HG03135 (cell line): ENCODE data around the gene SNU13.
"Not testable (repeated sequence)": the region's sequence is repeated elsewhere in the genome, so short reads cannot be mapped to it uniquely, and the experiment has no call there.

ENCODE experiments used
- ATAC-seq: cut with Tn5 transposase; IDR thresholded peaks from one replicate; pipeline ENCODE4 v1.9.1; 2021; ENCODE audit warnings: mild to moderate bottlenecking, moderate library complexity; ENCODE audit not compliant: unreplicated experiment

SNU13 gene

DNA sequence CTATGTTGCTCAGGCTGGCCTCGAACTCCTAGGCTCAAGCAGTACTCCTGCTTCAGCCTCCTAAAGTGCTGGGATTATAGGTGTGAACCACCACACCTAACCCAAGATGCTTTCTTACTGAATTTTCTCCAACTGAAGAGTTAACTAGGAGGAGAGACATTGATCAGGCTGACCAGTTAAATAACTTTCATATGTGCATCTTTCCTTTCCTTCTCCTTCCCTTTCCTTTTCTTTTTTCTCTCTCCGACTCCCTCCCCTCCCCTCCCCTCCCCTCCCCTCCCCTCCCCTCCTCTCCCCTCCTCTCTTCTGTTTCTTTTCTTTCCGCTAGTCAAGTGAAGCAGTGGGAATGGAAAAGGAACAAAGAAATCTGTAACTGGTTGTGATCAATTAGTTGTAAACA is 40.9 kb downstream of the SNU13 start:
- ATAC-seq: no peak

DNA sequence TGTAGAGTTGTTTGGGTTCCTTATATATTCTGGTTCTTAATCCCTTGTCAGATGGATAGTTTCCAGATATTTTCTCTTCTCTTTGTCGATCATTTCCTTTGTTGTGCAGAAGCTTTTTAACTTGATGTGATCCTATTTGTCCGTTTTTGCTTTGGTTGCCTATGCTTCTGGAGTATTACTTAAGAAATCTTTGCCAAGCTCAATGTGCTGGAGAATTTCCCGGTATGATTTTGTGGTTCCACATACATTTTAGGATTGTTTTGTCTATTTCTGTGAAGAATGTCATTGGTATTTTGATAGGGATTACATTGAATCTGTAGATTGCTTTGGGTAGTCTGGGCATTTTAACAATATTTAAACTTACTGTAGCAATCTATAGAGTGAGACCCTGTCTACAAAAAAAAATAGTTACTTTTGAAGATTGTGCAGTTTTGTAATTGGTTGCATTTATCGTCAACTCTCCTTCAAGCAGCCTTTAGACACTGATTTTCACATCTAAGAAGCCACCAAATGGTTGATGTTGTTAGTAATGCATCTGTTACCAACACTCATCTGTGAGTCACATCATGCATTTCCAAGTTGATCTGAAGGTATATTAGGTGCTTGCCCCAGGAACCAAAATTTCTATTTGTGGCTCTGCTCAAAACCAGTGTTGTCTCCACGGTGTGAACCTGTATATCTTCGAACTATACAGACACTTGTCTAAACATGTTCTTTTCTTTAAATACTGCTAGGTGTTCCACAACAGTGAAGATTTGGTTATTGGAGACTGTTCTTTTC is 46.1 kb downstream of the SNU13 start:
- ATAC-seq: no peak

GRCh38 chr22:41641854-41642253 is 46.8 kb downstream of the SNU13 start:
- ATAC-seq: no peak

GRCh38 chr22:41638748-41639147 is 49.9 kb downstream of the SNU13 start:
- no peak for ATAC-seq

- no peak for ATAC-seq
Observed at GRCh38 chr22:41638124-41638523, 50.5 kb downstream of the SNU13 start.

- ATAC-seq: not testable (repeated sequence)
Observed at GRCh38 chr22:41637623-41638022, 51.0 kb downstream of the SNU13 start.

- no peak for ATAC-seq
Observed at GRCh38 chr22:41636467-41636866, 52.2 kb downstream of the SNU13 start.

DNA sequence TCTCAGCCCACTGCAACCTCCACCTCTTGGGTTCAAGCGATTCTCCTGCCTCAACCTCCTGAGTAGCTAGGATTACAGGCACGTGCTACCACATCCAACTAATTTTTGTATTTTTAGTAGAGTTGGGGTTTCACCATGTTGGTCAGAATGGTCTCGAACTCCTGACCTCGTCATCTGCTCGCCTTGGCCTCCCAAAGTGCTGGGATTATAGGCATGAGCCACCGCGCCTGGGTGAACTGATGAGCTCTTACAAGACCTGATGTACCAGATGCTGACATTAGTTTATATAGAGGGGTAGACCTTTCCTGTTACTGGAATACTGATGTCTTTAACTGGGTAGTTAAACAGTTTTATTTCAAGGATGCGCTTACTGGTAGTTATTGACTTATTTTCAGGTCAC is 54.1 kb downstream of the SNU13 start:
- ATAC-seq: not testable (repeated sequence)

DNA sequence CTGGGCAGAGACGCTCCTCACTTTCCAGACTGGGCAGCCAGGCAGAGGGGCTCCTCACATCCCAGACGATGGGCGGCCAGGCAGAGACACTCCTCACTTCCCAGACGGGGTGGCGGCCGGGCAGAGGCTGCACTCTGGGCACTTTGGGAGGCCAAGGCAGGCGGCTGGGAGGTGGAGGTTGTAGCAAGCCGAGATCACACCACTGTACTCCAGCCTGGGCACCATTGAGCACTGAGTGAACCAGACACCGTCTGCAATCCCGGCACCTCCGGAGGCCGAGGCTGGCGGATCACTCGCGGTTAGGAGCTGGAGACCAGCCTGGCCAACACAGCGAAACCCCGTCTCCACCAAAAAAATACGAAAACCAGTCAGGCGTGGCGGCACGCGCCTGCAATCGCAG is 57.1 kb downstream of the SNU13 start:
- not testable (repeated sequence) for ATAC-seq

GRCh38 chr22:41631115-41631514 is 57.6 kb downstream of the SNU13 start:
- not testable (repeated sequence) for ATAC-seq

DNA sequence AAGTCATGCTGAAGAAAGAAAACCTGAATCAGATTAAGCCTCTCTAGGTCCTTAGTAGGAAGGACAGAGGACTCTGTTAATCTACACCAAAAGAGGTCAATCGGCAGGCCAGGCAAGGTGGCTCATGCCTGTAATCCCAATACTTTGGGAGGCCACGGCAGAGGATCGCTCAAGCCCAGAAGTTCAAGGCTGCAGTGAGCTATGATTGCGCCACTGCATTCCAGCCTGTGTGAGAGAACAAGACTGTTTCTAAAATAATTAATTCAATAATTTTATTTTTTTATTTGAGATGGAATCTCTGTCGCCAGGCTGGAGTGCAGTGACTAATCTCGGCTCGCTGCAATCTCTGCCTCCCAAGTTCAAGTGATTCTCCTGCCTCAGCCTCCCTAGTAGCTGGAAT is 63.1 kb downstream of the SNU13 start:
- ATAC-seq: no peak
